Breast epithelium (tissue), 3 donors: Measurements from ENCODE around the gene PABPC1L.

Experiments
- POLR2A ChIP-seq: fragments of 450-650 bp; IDR thresholded peaks from one replicate; pipeline ENCODE4 v1.6.1; 2016; ENCODE audit warnings: antibody characterized with exemption, mild to moderate bottlenecking, moderate library complexity
- POLR2AphosphoS5 ChIP-seq, 3 donors: sonication (generic); formaldehyde crosslinking; IDR thresholded peaks; one replicate each; pipeline ENCODE4 v1.6.1; 2017; ENCODE audit warnings: antibody characterized with exemption in 3 of 3
- TF ChIP-seq, protein P1 (sequence below), 3 donors: fragments of 450-650 bp; IDR thresholded peaks; one replicate each; pipeline ENCODE4 v1.5.1; 2016 to 2017; ENCODE audit warnings: antibody characterized with exemption in 3 of 3, mild to moderate bottlenecking in 3 of 3, moderate library complexity in 3 of 3

DNA sequence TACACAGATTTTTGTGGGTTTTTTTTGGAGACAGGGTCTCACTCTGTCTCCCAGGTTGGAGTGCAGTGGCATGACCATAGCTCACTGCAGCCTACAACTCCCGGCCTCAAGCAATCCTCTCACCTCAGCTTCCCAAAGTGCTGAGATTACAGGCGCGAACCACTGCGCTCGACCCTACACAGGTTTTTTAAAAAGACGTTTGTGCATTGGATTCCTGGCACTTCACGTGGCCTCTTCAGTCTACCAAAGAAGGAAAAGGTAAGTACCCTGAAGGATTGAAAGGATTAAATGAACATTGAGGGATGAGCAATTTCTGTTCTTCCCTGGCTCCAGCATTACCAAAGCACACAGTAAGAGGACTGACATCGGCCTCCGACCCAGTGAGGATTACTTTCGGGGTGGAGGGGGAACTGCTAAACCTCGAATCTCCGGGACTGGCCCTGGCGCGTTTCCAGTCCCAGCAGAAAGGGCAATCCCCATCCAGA, 24.9 kb upstream of the PABPC1L start:
- TF ChIP-seq, protein P1, sequence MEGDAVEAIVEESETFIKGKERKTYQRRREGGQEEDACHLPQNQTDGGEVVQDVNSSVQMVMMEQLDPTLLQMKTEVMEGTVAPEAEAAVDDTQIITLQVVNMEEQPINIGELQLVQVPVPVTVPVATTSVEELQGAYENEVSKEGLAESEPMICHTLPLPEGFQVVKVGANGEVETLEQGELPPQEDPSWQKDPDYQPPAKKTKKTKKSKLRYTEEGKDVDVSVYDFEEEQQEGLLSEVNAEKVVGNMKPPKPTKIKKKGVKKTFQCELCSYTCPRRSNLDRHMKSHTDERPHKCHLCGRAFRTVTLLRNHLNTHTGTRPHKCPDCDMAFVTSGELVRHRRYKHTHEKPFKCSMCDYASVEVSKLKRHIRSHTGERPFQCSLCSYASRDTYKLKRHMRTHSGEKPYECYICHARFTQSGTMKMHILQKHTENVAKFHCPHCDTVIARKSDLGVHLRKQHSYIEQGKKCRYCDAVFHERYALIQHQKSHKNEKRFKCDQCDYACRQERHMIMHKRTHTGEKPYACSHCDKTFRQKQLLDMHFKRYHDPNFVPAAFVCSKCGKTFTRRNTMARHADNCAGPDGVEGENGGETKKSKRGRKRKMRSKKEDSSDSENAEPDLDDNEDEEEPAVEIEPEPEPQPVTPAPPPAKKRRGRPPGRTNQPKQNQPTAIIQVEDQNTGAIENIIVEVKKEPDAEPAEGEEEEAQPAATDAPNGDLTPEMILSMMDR (IDR thresholded peaks at IDR 0.05), result no peak
- TF ChIP-seq POLR2A (no peak), POLR2AphosphoS5 (IDR thresholded peaks at IDR 0.05) (no peak)
